Erythroblast (primary cell): ENCODE measurements around the gene TBC1D2B.
"Not testable (repeated sequence)": the region's sequence is repeated elsewhere in the genome, so short reads cannot be mapped to it uniquely, and the experiment has no call there.

Experiments
- DNase-seq, 2 experiments: peaks; one replicate each; lab custom pipeline; 2025; lab: John Stamatoyannopoulos, UW
- GATA1 ChIP-seq: IDR thresholded peaks from 2 replicates; pipeline ENCODE4 v1.6.1; 2011; ENCODE audit warnings: low read depth, mild to moderate bottlenecking, control low read depth, low read length, moderate library complexity
- POLR2A ChIP-seq: IDR thresholded peaks from 2 replicates; pipeline ENCODE4 v1.6.1; 2011; ENCODE audit warnings: mild to moderate bottlenecking, low read length

The TBC1D2B gene

DNA sequence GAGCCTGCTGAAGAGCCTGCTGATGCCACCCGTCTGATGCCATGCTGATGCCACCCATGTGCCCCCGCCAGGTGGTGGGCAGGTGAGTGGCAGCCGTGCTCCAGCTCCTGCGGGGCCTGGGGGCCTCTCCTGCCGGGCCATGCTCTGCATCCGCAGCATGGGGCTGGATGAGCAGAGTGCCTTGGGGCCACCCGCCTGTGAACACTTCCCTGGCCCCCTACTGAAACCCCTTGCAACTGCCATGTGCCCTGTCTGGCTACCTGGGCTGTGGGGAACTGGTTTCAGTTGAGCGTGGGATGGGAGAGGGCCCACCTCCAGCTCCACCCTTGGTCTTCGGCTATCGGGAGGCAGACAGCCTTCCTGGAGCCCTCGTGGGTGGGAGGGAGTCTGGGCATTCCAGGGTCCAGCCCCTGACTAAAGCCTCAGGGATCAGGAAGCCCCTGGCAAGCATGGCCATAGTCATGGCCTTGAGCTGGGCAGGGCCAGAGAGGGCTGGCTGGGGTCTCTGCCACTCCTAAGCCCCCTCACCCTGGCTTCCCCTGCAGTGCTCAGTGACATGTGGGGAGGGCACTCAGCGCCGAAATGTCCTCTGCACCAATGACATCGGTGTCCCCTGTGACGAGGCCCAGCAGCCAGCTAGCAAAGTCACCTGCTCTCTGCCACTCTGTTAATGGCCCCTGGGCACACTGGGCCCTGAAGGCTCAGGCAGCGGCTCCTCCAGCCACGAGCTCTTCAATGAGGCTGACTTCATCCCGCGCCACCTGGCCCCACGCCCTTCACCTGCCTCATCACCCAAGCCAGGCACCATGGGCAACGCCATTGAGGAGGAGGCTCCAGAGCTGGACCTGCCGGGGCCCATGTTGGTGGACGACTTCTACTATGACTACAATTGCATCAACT, 92.2 kb downstream of the TBC1D2B start:
- TF ChIP-seq GATA1: no peak
- TF ChIP-seq POLR2A: no peak
- no peak for DNase-seq

- no peak for DNase-seq
- no peak for TF ChIP-seq POLR2A
- no peak for TF ChIP-seq GATA1
Observed at GRCh38 chr15:77984446-77984861, 93.1 kb downstream of the TBC1D2B start.

- DNase-seq: no peak
- TF ChIP-seq GATA1: no peak
- TF ChIP-seq POLR2A: no peak
Observed at GRCh38 chr15:77983708-77984445, 93.6 kb downstream of the TBC1D2B start.

DNA sequence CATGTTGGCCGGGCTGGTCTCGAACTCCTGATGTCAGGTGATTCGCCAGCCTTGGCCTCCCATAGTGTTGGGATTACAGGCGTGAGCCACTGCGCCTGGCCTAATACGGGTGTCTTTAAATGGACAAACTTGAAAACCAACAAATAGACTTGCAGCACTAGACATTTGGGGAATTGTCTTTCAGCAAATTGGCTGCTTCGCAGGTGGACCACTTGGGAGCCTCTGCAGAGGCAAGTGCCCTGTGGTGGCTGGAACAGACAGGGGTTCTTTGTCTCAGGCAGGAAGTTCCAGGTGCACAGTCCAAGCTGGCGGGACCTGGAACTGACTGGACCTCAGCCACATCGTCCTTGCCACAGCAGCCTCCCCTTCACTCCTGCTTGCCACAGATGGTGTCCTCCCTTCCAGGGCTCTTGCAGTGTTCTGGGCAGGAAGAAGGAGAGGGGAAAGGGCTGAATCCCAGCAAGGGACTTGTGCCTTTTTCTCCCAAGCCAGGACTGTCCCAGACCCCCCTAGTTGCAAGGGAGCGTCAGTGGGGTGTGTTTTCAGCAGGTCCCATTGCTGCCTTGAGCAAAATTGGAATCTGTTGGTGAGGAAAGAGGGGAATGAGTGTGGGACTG, 94.3 kb downstream of the TBC1D2B start:
- TF ChIP-seq POLR2A: no peak
- TF ChIP-seq GATA1: no peak
- no peak for DNase-seq

DNA sequence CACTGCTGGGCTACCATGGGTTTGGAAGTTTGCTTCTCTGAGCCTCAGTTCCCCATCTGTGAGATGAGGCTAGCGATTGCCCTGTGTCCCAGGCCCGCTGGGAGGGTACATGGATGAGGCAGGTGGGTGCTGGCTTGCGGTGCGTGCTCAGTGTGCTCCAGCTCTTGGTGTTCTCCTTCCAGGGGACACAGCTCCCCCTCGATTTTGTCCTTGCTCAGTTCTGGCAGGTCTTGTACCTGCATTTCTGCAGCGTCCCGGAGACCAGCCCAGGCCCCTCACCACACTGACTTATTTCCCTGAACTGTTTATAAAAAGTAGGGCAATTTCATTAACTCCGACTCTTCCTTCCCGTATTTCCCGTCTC, 95.4 kb downstream of the TBC1D2B start:
- DNase-seq: no peak
- no peak for TF ChIP-seq GATA1
- TF ChIP-seq POLR2A: no peak

DNA sequence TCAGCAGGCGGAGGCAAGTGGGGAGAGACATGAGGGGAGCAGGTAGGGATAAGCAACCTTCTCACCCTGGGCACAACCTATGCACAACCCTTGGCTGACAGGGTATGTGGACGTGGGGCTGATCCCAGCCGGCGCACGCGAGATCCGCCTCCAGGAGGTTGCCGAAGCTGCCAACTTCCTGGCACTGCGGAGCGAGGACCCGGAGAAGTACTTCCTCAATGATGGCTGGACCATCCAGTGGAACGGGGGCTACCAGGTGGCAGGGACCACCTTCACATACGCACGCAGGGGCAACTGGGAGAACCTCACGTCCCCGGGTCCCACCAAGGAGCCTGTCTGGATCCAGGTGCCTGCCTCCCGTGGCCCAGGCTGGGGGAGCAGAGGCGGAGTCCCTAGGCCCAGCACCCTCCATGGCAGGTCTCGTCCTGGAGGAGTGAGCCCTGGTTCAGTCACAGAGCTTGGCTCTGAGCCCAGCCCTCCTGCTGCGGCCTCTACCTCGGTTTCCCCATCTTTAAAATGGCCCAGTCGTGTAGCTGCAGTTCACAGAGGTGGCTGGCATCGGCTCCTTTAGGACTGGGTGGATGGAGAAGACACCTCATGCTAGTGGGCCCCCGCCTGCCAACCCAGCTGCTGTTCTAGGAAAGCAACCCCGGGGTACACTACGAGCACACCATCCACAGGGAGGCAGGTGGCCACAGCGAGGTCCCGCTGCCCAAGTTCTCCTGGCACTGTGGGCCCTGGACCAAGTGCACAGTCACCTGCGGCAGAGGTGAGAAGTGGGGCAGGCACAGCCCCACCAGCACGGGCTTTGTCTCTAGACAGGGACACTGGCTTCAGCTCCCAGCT, 96.0 kb downstream of the TBC1D2B start:
- no peak for DNase-seq
- TF ChIP-seq POLR2A (no peak), GATA1 (no peak)

DNA sequence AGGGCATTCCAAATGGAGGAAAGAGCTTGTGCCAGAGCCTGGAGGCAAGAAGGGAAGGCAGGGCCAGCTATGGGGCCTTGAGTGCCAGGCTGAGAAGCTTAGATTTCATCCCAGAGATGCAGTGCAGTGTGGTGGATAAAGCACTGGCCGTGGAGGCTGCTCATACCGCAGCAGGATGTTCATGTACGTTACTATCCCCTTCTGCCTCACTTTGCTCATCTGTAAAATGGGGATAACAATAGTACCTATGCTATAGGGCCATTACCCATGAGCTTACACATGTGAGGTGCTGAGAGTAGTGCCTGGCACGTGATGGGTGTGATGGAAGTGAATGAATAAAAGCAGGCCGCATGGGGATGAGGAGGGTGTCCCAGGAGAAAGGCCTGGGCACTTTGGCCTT, 96.8 kb downstream of the TBC1D2B start:
- DNase-seq: not testable (repeated sequence)

DNA sequence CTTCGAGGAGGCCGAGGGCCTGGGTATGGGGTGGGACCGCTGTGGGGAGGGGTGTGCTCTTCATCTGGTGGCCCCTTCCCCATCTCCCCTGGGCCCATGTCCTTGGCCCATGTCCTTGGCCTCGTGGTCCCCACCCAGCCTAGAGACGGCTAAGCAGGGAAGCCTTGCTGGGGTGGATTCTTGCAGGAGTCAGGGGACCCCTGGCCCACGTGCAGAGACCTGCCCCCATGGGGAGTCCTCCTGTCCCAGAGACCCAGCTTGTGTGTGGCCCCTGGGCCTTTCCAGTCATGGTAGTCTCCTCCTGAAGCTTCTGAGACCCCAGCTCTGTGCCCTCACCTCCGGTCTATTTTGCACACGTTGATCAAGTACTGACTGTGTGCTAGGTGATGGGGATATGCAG, 97.4 kb downstream of the TBC1D2B start:
- no peak for TF ChIP-seq POLR2A
- no peak for TF ChIP-seq GATA1
- DNase-seq: no peak

DNA sequence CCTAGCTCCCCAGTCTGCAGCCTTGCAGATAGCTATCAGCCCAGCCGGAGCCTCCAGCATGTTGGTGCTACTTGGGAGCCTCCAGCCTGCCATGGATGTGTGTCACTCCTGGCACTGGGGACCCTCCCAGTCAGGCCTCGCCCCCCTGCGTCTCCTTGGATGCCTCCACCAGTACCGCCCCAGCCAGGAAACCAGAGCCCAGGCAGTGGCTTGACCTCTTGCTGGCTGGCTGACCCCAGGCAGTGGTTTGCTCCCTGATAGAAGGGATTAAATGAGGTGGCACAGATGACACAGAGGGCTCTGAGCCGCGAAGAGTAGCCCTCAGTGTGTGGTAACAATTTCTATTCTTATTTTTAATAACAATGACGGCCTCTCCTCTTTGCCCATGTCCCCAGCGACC, 98.4 kb downstream of the TBC1D2B start:
- DNase-seq: not testable (repeated sequence)

- DNase-seq: not testable (repeated sequence)
Observed at GRCh38 chr15:77978759-77979145, 98.8 kb downstream of the TBC1D2B start.

DNA sequence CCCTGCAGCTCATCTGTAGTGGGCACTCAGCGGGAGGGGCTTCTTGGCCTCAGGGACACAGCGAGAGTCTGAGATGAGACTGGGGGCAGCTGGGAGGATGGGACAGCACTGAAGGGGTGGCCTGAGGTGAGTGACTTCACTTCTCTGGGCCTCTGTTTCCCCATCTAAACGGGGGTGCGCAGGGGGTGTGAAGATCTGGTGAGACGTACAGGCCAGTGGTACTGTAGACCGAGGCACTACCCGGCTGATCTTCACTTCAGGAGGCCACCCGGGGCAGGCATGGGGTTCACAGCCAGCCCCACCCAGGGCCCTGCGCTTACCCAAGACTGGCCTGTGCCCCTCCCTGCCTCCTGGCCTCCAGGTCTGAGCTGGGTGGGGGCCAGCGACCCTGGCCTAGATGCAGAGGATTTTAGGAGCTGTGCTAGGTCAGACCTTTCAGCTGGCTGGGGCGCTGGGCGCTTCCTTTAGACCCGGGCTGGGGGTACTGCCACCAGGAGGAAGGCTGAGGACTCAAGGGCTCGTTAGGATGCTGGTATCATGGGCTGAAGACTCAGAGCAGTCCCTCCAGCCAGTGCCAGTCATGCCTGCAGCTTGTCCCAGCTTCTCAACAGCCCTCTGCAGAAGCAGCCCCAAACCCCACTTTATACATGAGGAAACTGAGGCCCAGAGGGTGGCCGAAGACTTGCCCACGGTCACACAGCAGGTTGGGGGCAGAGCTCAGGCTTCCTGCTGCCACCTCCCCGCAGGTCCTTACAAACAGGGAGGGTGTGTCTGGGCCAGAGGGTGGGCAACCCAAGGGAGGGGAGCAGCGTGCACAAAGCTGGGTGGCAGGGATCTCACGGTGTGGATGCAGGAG, 99.4 kb downstream of the TBC1D2B start:
- DNase-seq: not testable (repeated sequence)

- not testable (repeated sequence) for DNase-seq
Observed at GRCh38 chr15:77976760-77977525, 100.6 kb downstream of the TBC1D2B start.

GRCh38 chr15:77976095-77976450, 101.4 kb downstream of the TBC1D2B start:
- DNase-seq: not testable (repeated sequence)
